Measurements from ENCODE around the gene MARK2. TPM values are rescaled to one million over a fixed set of nuclear protein-coding genes. Genes with fewer than 3 reads are reported as not detected.

Gene MARK2
- total RNA-seq, 1 donor from 2014 or later: 25.4 TPM

GRCh38 chr11:63914896-63915691 lies 76.2 kb downstream of the MARK2 start:
- peaks cover 47% of the 10 kb centered on the region for H3K79me2 ChIP-seq (ENCODE audit: low read depth)
- peak overlapping the region; percentile 85 for H3K4me3 Mint-ChIP-seq
- peaks cover 66% of the 10 kb centered on the region for H4K20me1 ChIP-seq (ENCODE audit: low read depth)
- no peaks in the 10 kb centered on the region for H3K27me3 ChIP-seq
- H2AFZ ChIP-seq (replicated peaks): no peak overlapping the region
- H3K9me3 Mint-ChIP-seq: no peaks in the 10 kb centered on the region
- H3K36me3 ChIP-seq: no peaks in the 10 kb centered on the region
- peak overlapping the region; percentile 70 for H3K9ac ChIP-seq
- peak; percentile 28 for DNase-seq (ENCODE audit: low spot score)
- H3K4me3 ChIP-seq: peak overlapping the region; percentile 95
- peak overlapping the region; percentile 60 for H3K27ac ChIP-seq
- H3K36me3 Mint-ChIP-seq: peaks cover 10% of the 10 kb centered on the region
- peaks cover 39% of the 10 kb centered on the region for H3K4me1 Mint-ChIP-seq
- TF ChIP-seq EZH2phosphoT487 (IDR thresholded peaks at IDR 0.05) (no peak), EZH2 (IDR thresholded peaks at IDR 0.05) (no peak), CTCF (IDR thresholded peaks at IDR 0.05) (no peak)
- peaks cover 53% of the 10 kb centered on the region for H3K4me1 ChIP-seq
- peak overlapping the region; percentile 95 for H3K4me2 ChIP-seq
- no peak overlapping the region for H3K27ac Mint-ChIP-seq
- H3K27me3 Mint-ChIP-seq (ENCODE audit: insufficient read depth, low read depth): peaks cover 7% of the 10 kb centered on the region
- no peaks in the 10 kb centered on the region for H3K9me3 ChIP-seq (ENCODE audit: low read depth)
- H3F3A ChIP-seq (ENCODE audit: low read depth): peaks cover 83% of the 10 kb centered on the region

- Histone ChIP-seq H3K4me3 (peak overlapping the region; percentile 95), H3F3A (ENCODE audit: low read depth) (peaks cover 83% of the 10 kb centered on the region), H2AFZ (replicated peaks) (no peak overlapping the region), H3K4me2 (peak overlapping the region; percentile 95), H3K36me3 (no peaks in the 10 kb centered on the region), H4K20me1 (ENCODE audit: low read depth) (peaks cover 55% of the 10 kb centered on the region), H3K27ac (peak overlapping the region; percentile 72), H3K27me3 (no peaks in the 10 kb centered on the region), H3K79me2 (ENCODE audit: low read depth) (peaks cover 47% of the 10 kb centered on the region), H3K9ac (peak overlapping the region; percentile 70), H3K9me3 (ENCODE audit: low read depth) (no peaks in the 10 kb centered on the region), H3K4me1 (peaks cover 53% of the 10 kb centered on the region)
- Mint-ChIP-seq H3K9me3 (no peaks in the 10 kb centered on the region), H3K36me3 (peaks cover 10% of the 10 kb centered on the region), H3K27ac (peak overlapping the region; percentile 92), H3K4me1 (peaks cover 40% of the 10 kb centered on the region), H3K27me3 (ENCODE audit: insufficient read depth, low read depth) (peaks cover 7% of the 10 kb centered on the region), H3K4me3 (peak overlapping the region; percentile 96)
- DNase-seq (ENCODE audit: low spot score): peak; percentile 94
- no peak for TF ChIP-seq EZH2phosphoT487 (IDR thresholded peaks at IDR 0.05)
- TF ChIP-seq CTCF (IDR thresholded peaks at IDR 0.05): peak; percentile 79
- TF ChIP-seq EZH2 (IDR thresholded peaks at IDR 0.05): no peak
Measured at GRCh38 chr11:63915961-63916836, 77.3 kb downstream of the MARK2 start.

- no peaks in the 10 kb centered on the region for H3K27me3 ChIP-seq
- H3K36me3 ChIP-seq: no peaks in the 10 kb centered on the region
- no peaks in the 10 kb centered on the region for H3K9me3 ChIP-seq (ENCODE audit: low read depth)
- peaks cover 52% of the 10 kb centered on the region for H3K4me1 ChIP-seq
- H3K4me2 ChIP-seq: peak within 1 kb of the TSS; percentile 95
- peaks cover 47% of the 10 kb centered on the region for H3K79me2 ChIP-seq (ENCODE audit: low read depth)
- Mint-ChIP-seq H3K4me1 (peaks cover 41% of the 10 kb centered on the region), H3K27ac (peak within 1 kb of the TSS; percentile 92), H3K36me3 (peaks cover 10% of the 10 kb centered on the region), H3K9me3 (peaks cover 2% of the 10 kb centered on the region), H3K4me3 (peak within 1 kb of the TSS; percentile 96), H3K27me3 (ENCODE audit: insufficient read depth, low read depth) (peaks cover 6% of the 10 kb centered on the region)
- peak; percentile 95 for DNase-seq (ENCODE audit: low spot score)
- H3K27ac ChIP-seq: peak within 1 kb of the TSS; percentile 94
- H4K20me1 ChIP-seq (ENCODE audit: low read depth): peaks cover 46% of the 10 kb centered on the region
- H2AFZ ChIP-seq (replicated peaks): no peak within 1 kb of the TSS
- peak within 1 kb of the TSS; percentile 70 for H3K9ac ChIP-seq
- no peak for TF ChIP-seq EZH2 (IDR thresholded peaks at IDR 0.05)
- TF ChIP-seq CTCF (IDR thresholded peaks at IDR 0.05): no peak
- TF ChIP-seq EZH2phosphoT487 (IDR thresholded peaks at IDR 0.05): no peak
- H3F3A ChIP-seq (ENCODE audit: low read depth): peaks cover 80% of the 10 kb centered on the region
- peak within 1 kb of the TSS; percentile 95 for H3K4me3 ChIP-seq
Measured at GRCh38 chr11:63916837-63917691, 78.2 kb downstream of the MARK2 start, which contains the start of gene RCOR2. Gene RCOR2, minus strand, starts transcription at chr11:63917164. Its CDS starts 708 bp downstream, at chr11:63916456.
